ENCODE results near the gene MSS51. TPM values are rescaled to one million over a fixed set of nuclear protein-coding genes. Genes with fewer than 3 reads are reported as not detected.

MSS51 gene
- total RNA-seq, 1 experiment from 2014 or later = 1.7 TPM

- Histone ChIP-seq H3K9me3 (ENCODE audit: control insufficient read depth in 1 of 2, insufficient read depth in 1 of 2, low read depth in 1 of 2, low read length in 2 of 2) (no peaks in the 10 kb centered on the region), H3K4me3 (replicated peaks in 1 of 2; ENCODE audit: low read depth in 1 of 2, low read length in 2 of 2) (no peak overlapping the region), H3K79me2 (ENCODE audit: insufficient read depth, low read length) (no peaks in the 10 kb centered on the region), H4K20me1 (ENCODE audit: insufficient read depth) (no peaks in the 10 kb centered on the region), H2AFZ (ENCODE audit: low read depth, low read length, poor library complexity, severe bottlenecking) (no peak overlapping the region), H3K9me2 (ENCODE audit: insufficient read depth) (no peaks in the 10 kb centered on the region), H3K27ac (ENCODE audit: low read depth, low read length) (no peak overlapping the region), H3K4me2 (ENCODE audit: low read length) (peak overlapping the region; percentile 27), H3K27me3 (ENCODE audit: insufficient read depth, low read length) (no peaks in the 10 kb centered on the region), H3K36me3 (ENCODE audit: control insufficient read depth in 1 of 2, insufficient read depth in 2 of 2, low read length in 2 of 2) (peaks cover 5 to 7% of the 10 kb centered on the region in 2 experiments; a peak in 1 of 4 replicates), H3K9ac (ENCODE audit: low read length) (no peak overlapping the region), H3K4me1 (ENCODE audit: control insufficient read depth in 1 of 2, insufficient read depth in 2 of 2, low read length in 2 of 2) (peaks cover 0 to 10% of the 10 kb centered on the region in 2 experiments; a peak in 2 of 4 replicates)
- POLR2A ChIA-PET = interaction anchor here (0.8 kb wide), 1 partner anchor 28 kb away, joined by 3 read pairs; no protein-coding TSS in a partner anchor
- RAD21 ChIA-PET (ENCODE audit: low non-redundant PET in 1 of 2, low total read pairs in 2 of 2, uncharacterized antibody in 2 of 2, unreplicated experiment in 2 of 2) = no interaction called here
- CTCF ChIA-PET = no interaction called here
- intact Hi-C loops (cut with micrococcal nuclease) = no loop called here
- TF ChIP-seq CEBPB (IDR thresholded peaks at IDR 0.05; ENCODE audit: low read depth) (no peak), POLR2A (IDR thresholded peaks at IDR 0.05; ENCODE audit: borderline replicate concordance, extremely low read depth, insufficient read depth, insufficient read length) (no peak), EGR1 (IDR thresholded peaks at IDR 0.05; ENCODE audit: low read depth) (peak; percentile 55; the same call in 1 of the 2 replicates), FOSL1 (IDR thresholded peaks at IDR 0.05; ENCODE audit: low read depth) (0 out of 2 replicates have a peak, but pooled peaks have one; percentile 26), ELF1 (IDR thresholded peaks at IDR 0.05; ENCODE audit: borderline replicate concordance, low read depth) (no peak), EZH2 (IDR thresholded peaks at IDR 0.05) (no peak), ATF3 (IDR thresholded peaks at IDR 0.05) (no peak), REST (IDR thresholded peaks at IDR 0.05; ENCODE audit: low read depth) (no peak)
- no TSS peak for BruUV-seq (replicated peaks)
- DNase-seq (ENCODE audit: low read depth, low spot score) = no peak
- peak; percentile 38; the same call in 1 of the 2 replicates for ATAC-seq
Observed at GRCh38 chr10:73439605-73440312, 6.4 kb upstream of the MSS51 start.
